H1 (cell line): ENCODE data around the gene NOL4L. TPM values are rescaled to one million over a fixed set of nuclear protein-coding genes. Genes with fewer than 3 reads are reported as not detected.

Experiments
- CTCF ChIA-PET: fragments of 300-600 bp; sonication (Branson Sonifier 250); formaldehyde crosslinking; loops from one replicate; lab custom pipeline; 2021; ENCODE audit not compliant: partially characterized antibody; lab: Charles Lee
- POLR2A ChIA-PET: fragments of 300-600 bp; sonication (Branson Sonifier 250); formaldehyde crosslinking; loops from one replicate; lab custom pipeline; 2021; ENCODE audit warnings: inconsistent platforms; ENCODE audit not compliant: partially characterized antibody; lab: Charles Lee
- DNase-seq, 2 experiments: peaks; one replicate each; pipeline versions ENCODE4 v3.0.0 to v3.0.0-alpha.2; 2010 to 2022; ENCODE audit warnings: low spot score in 2 of 2, low read depth in 1 of 2, mixed read lengths in 1 of 2
- FAIRE-seq: peaks from 2 replicates; lab custom pipeline; 2011; peaks lifted over from hg19 to GRCh38; lab: Jason Lieb, UNC
- H2AFZ ChIP-seq: 2 replicates; pipeline ENCODE4 v1.8.1; 2012; ENCODE audit warnings: low read length, inconsistent platforms
- H2AK5ac ChIP-seq: 2 replicates; pipeline ENCODE4 v1.6.1; 2013; ENCODE audit warnings: low read depth, low read length
- H2BK120ac ChIP-seq: replicated peaks from 2 replicates; pipeline ENCODE3; 2013; ENCODE audit warnings: low read depth, low read length, inconsistent platforms
- H2BK12ac ChIP-seq: 2 replicates; pipeline ENCODE4 v1.6.1; 2013; ENCODE audit warnings: low read depth, low read length
- H2BK15ac ChIP-seq: 2 replicates; pipeline ENCODE4 v1.6.1; 2013; ENCODE audit warnings: low read length
- H2BK20ac ChIP-seq: 2 replicates; pipeline ENCODE4 v1.6.1; 2013; ENCODE audit warnings: low read length
- H2BK5ac ChIP-seq: 2 replicates; pipeline ENCODE4 v1.6.1; 2013; ENCODE audit warnings: low read depth, low read length
- H3K14ac ChIP-seq: 2 replicates; pipeline ENCODE4 v1.6.1; 2013; ENCODE audit warnings: inconsistent platforms; ENCODE audit not compliant: insufficient read length
- H3K18ac ChIP-seq: 2 replicates; pipeline ENCODE4 v1.6.1; 2013; ENCODE audit warnings: low read length; ENCODE audit errors: extremely low read depth
- H3K23ac ChIP-seq: 2 replicates; pipeline ENCODE4 v1.6.1; 2013; ENCODE audit warnings: inconsistent platforms; ENCODE audit not compliant: insufficient read length
- H3K23me2 ChIP-seq: 2 replicates; pipeline ENCODE4 v1.6.1; 2013; ENCODE audit warnings: low read depth, low read length
- H3K27ac ChIP-seq: 2 replicates; pipeline ENCODE4 v1.6.1; 2011; ENCODE audit warnings: low read depth, low read length, inconsistent platforms
- H3K27me3 ChIP-seq, 4 experiments: replicated peaks in 1 of 4; 1 replicate in 1 of 4; 2 replicates in 3 of 4; pipeline versions ENCODE4 v1.6.1 to v1.8.1; 2011 to 2013; ENCODE audit warnings: low read length in 3 of 4, mild to moderate bottlenecking in 3 of 4, inconsistent platforms in 2 of 4, mixed read lengths in 2 of 4, moderate library complexity in 1 of 4; ENCODE audit not compliant: control insufficient read depth in 3 of 4, insufficient read depth in 3 of 4; ENCODE audit errors: extremely low read depth in 1 of 4
- H3K36me3 ChIP-seq, 4 experiments: 2 replicates each; pipeline versions ENCODE4 v1.6.1 to v1.8.1; 2011 to 2013; ENCODE audit warnings: mild to moderate bottlenecking in 4 of 4, low read length in 3 of 4, moderate library complexity in 2 of 4, control low read depth in 1 of 4, inconsistent platforms in 1 of 4; ENCODE audit not compliant: insufficient read depth in 4 of 4, control insufficient read depth in 2 of 4
- H3K4ac ChIP-seq: replicated peaks from 2 replicates; pipeline ENCODE3; 2013; ENCODE audit warnings: low read length, low read depth, mixed read lengths, inconsistent platforms; ENCODE audit not compliant: insufficient read length
- H3K4me1 ChIP-seq, 4 experiments: replicated peaks in 1 of 4; 1 replicate in 1 of 4; 2 replicates in 3 of 4; pipeline versions ENCODE4 v1.6.1 to v1.8.1; 2011 to 2013; ENCODE audit warnings: low read length in 3 of 4, inconsistent platforms in 2 of 4, mixed read lengths in 1 of 4; ENCODE audit not compliant: insufficient read depth in 4 of 4, control insufficient read depth in 3 of 4
- H3K4me2 ChIP-seq, 2 experiments: 2 replicates each; pipeline versions ENCODE4 v1.6.1 to v1.8.1; 2011 to 2013; ENCODE audit warnings: low read depth in 2 of 2, low read length in 2 of 2, control low read depth in 1 of 2, inconsistent platforms in 1 of 2, mild to moderate bottlenecking in 1 of 2; ENCODE audit not compliant: insufficient read depth in 1 of 2
- H3K4me3 ChIP-seq, 4 experiments: fragments of 200-600, 300-600 bp in 1 of 4; sonication (generic), shearing (Covaris generic), sonication (Bioruptor Twin) in 1 of 4; 2 replicates each; pipeline versions ENCODE4 v1.5.1 to v1.8.1; 2011 to 2016; ENCODE audit warnings: low read length in 4 of 4, low read depth in 3 of 4, control low read depth in 2 of 4, inconsistent platforms in 2 of 4, mild to moderate bottlenecking in 2 of 4, mixed read lengths in 1 of 4, moderate library complexity in 1 of 4; ENCODE audit not compliant: insufficient read depth in 2 of 4; ENCODE audit errors: extremely low read depth in 1 of 4
- H3K56ac ChIP-seq: replicated peaks from 2 replicates; pipeline ENCODE3; 2013; ENCODE audit warnings: low read depth, mild to moderate bottlenecking, mixed read lengths, low read length, inconsistent platforms; ENCODE audit not compliant: insufficient read length
- H3K79me1 ChIP-seq: 2 replicates; pipeline ENCODE4 v1.6.1; 2013; ENCODE audit warnings: low read depth, low read length, control low read depth
- H3K79me2 ChIP-seq, 2 experiments: 2 replicates each; pipeline versions ENCODE4 v1.6.1 to v1.8.1; 2012 to 2013; ENCODE audit warnings: low read length in 2 of 2, mild to moderate bottlenecking in 2 of 2, inconsistent platforms in 1 of 2; ENCODE audit not compliant: insufficient read depth in 2 of 2, control insufficient read depth in 1 of 2
- H3K9ac ChIP-seq, 4 experiments: replicated peaks in 1 of 4; 1 replicate in 1 of 4; 2 replicates in 3 of 4; pipeline versions ENCODE4 v1.6.1 to v1.8.1; 2011 to 2013; ENCODE audit warnings: low read depth in 3 of 4, low read length in 3 of 4, control low read depth in 2 of 4, mild to moderate bottlenecking in 2 of 4, moderate library complexity in 2 of 4, inconsistent platforms in 1 of 4; ENCODE audit errors: extremely low read depth in 1 of 4
- H3K9me3 ChIP-seq, 2 experiments: 2 replicates each; pipeline versions ENCODE4 v1.6.1 to v1.8.1; 2012 to 2013; ENCODE audit warnings: mild to moderate bottlenecking in 2 of 2, moderate library complexity in 2 of 2, control low read depth in 1 of 2, inconsistent platforms in 1 of 2, low read depth in 1 of 2, low read length in 1 of 2, mixed read lengths in 1 of 2; ENCODE audit not compliant: insufficient read depth in 2 of 2
- H4K20me1 ChIP-seq, 2 experiments: replicated peaks in 1 of 2; 2 replicates each; pipeline versions ENCODE3 to v1.8.1; 2011 to 2013; ENCODE audit warnings: inconsistent platforms in 2 of 2, low read length in 2 of 2, mild to moderate bottlenecking in 1 of 2; ENCODE audit not compliant: insufficient read depth in 2 of 2, control insufficient read depth in 1 of 2
- H4K5ac ChIP-seq: 2 replicates; pipeline ENCODE4 v1.6.1; 2013; ENCODE audit warnings: low read length, low read depth, mixed read lengths, inconsistent platforms; ENCODE audit not compliant: insufficient read length
- H4K8ac ChIP-seq: 2 replicates; pipeline ENCODE4 v1.8.0; 2013; ENCODE audit warnings: mild to moderate bottlenecking, moderate library complexity, low read length, inconsistent platforms; ENCODE audit not compliant: insufficient read depth; ENCODE audit errors: extremely low read depth
- H4K91ac ChIP-seq: replicated peaks from 2 replicates; pipeline ENCODE3; 2013; ENCODE audit warnings: low read length, mixed read lengths, inconsistent platforms; ENCODE audit not compliant: insufficient read length
- ATF3 ChIP-seq: IDR thresholded peaks from 2 replicates; pipeline ENCODE4 v1.6.1; 2011; ENCODE audit warnings: low read depth, mild to moderate bottlenecking, low read length; ENCODE audit not compliant: insufficient read depth
- EP300 ChIP-seq, 2 experiments: IDR thresholded peaks; 1 replicate in 1 of 2; 2 replicates in 1 of 2; pipeline ENCODE4 v1.6.1; 2011 to 2012; ENCODE audit warnings: low read depth in 2 of 2, low read length in 2 of 2, mild to moderate bottlenecking in 2 of 2, borderline replicate concordance in 1 of 2, inconsistent platforms in 1 of 2, moderate library complexity in 1 of 2
- HDAC6 ChIP-seq: IDR thresholded peaks from one replicate; pipeline ENCODE4 v1.7.1; 2012; ENCODE audit warnings: low read depth, mild to moderate bottlenecking, inconsistent platforms, low read length, moderate library complexity
- KDM5A ChIP-seq: fragments of 200-600 bp; IDR thresholded peaks from 2 replicates; pipeline ENCODE4 v1.7.1; 2012; ENCODE audit warnings: mild to moderate bottlenecking, low read length, inconsistent platforms, mixed read lengths
- NRF1 ChIP-seq: IDR thresholded peaks from 2 replicates; pipeline ENCODE4 v1.6.1; 2011; ENCODE audit warnings: mild to moderate bottlenecking, low read depth, low read length, improper control_type of control experiment
- POU5F1 ChIP-seq: IDR thresholded peaks from 2 replicates; pipeline ENCODE4 v1.6.1; 2011; ENCODE audit warnings: low read depth, mild to moderate bottlenecking, low read length, moderate library complexity
- RXRA ChIP-seq: IDR thresholded peaks from 2 replicates; pipeline ENCODE4 v1.6.1; 2011; ENCODE audit warnings: low read depth, mild to moderate bottlenecking, low read length, moderate library complexity; ENCODE audit not compliant: insufficient read depth
- WGBS, 2 experiments: shearing (Covaris generic) in 1 of 2; methylation state at CpG; one replicate each; pipeline versions ENCODE4 v1.1.6 to v1.1.7; 2013 to 2015; ENCODE audit warnings: low lambda C conversion rate in 2 of 2, mixed read lengths in 2 of 2, inconsistent platforms in 1 of 2, low coverage in 1 of 2, missing lambda C conversion rate in 1 of 2; ENCODE audit not compliant: insufficient replicate concordance in 2 of 2, insufficient coverage in 1 of 2, insufficient read length in 1 of 2; ENCODE audit errors: extremely low coverage in 1 of 2, missing lambda C conversion rate in 1 of 2; 5-methylcytosine and 5-hydroxymethylcytosine counted together
- polyA plus RNA-seq, 7 experiments: library from polyadenylated mRNA; depleted of rRNA in 3 of 7; stranded (reverse) in 5 of 7; unstranded in 2 of 7; fragments of >200 nt in 5 of 7; fragments of 200-250 nt in 2 of 7; gene quantifications; 1 replicate in 5 of 7; 2 replicates in 1 of 7; 4 replicates in 1 of 7; pipeline versions ENCODE4 v1.2.1 to v1.2.3, GENCODE V29; 2011 to 2013; ENCODE audit warnings: missing spikeins in 2 of 7, mixed read lengths in 2 of 7
- total RNA-seq: library from RNA; stranded (reverse); fragmentation: NEBNext Ultra II Directional; extraction: Animal tissue kit (Norgen Biotek cat#: 25700); gene quantifications from 2 replicates; pipeline ENCODE4 v1.2.1, GENCODE V29; 2021

NOL4L gene
- total and polyA plus RNA-seq, 2 of the 8 experiments (the other 6 are each of a cell fraction or from before 2014, with no cell fraction given): 15.3 to 23.7 TPM

DNA sequence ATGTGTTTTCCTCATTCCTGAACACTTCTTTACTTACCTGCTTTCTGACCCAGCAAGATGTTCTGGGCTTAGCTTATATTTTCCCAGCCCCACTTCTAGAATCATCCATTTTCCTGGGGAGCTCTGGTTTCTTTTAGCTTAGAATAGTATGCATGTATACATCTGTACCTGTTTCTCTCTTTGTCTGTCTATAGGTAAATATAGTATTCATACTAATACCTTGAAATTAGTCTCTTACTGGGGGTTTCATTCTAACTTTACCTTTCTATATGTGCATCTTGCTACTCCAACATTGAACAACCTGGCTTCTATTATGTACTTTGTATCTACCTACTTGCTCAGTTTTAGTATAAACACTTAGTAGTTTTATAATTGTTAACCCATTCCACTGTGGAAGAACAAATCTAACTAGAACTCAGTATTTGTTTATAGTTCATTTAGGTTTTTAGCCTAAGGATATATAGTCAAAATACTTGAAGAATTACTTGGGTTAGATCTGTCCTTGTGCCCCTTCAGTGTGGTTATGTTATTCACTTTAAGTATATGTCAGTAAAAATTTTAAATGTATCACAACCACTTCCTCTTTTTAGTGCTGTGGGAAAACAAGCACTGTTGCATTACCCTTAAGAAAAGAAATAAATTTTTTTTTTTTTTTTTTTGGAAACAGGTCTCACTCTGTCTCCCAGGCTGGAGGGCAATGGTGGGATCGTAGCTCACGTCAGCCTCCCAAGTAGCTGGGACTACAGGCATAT lies 173.0 kb downstream of the NOL4L start:
- no peaks in the 10 kb centered on the region for H3K79me2 ChIP-seq
- 81% methylated on average over 2 of the region's 2 CpGs; no CpG with 5 or more reads in 1 of the 2 experiments for WGBS, 2 experiments

More for the DNA sequence above, 173.0 kb downstream of the NOL4L start:
- H2BK120ac ChIP-seq: no peak overlapping the region
- no peak overlapping the region for H3K14ac ChIP-seq
- no peak overlapping the region for H3K23ac ChIP-seq
- H3K27me3 ChIP-seq: no peaks in the 10 kb centered on the region
- no peak overlapping the region for H3K56ac ChIP-seq
- no peak overlapping the region for H3K27ac ChIP-seq
- H2BK5ac ChIP-seq: no peak overlapping the region
- no peak overlapping the region for H3K18ac ChIP-seq
- H2BK12ac ChIP-seq: no peak overlapping the region
- FAIRE-seq (no peak), DNase-seq (no peak)
- H3K4me2 ChIP-seq: no peak overlapping the region
- ChIA-PET CTCF (no interaction called here), POLR2A (no interaction called here)
- H2BK20ac ChIP-seq: no peak overlapping the region
- no peaks in the 10 kb centered on the region for H3K36me3 ChIP-seq
- peaks cover 2% of the 10 kb centered on the region in 2 experiments for H4K20me1 ChIP-seq
- no peak overlapping the region for H4K91ac ChIP-seq
- TF ChIP-seq EP300 (IDR thresholded peaks at IDR 0.05; ENCODE audit: borderline replicate concordance in 1 of 2, low read depth in 2 of 2, low read length in 2 of 2) (no peak), POU5F1 (no peak), HDAC6 (no peak), KDM5A (no peak), ATF3 (no peak), NRF1 (no peak), RXRA (no peak)
- H3K9ac ChIP-seq: no peak overlapping the region
- H2BK15ac ChIP-seq: no peak overlapping the region
- no peaks in the 10 kb centered on the region; a peak in 1 of 7 replicates for H3K4me1 ChIP-seq
- no peak overlapping the region for H3K4ac ChIP-seq
- H2AK5ac ChIP-seq: no peak overlapping the region
- H3K9me3 ChIP-seq: no peaks in the 10 kb centered on the region
- no peak overlapping the region for H3K4me3 ChIP-seq
- H2AFZ ChIP-seq: no peak overlapping the region
- H3K79me1 ChIP-seq: no peaks in the 10 kb centered on the region
- H4K5ac ChIP-seq: no peak overlapping the region
- H4K8ac ChIP-seq: no peak overlapping the region
- no peaks in the 10 kb centered on the region for H3K23me2 ChIP-seq
